Liver (tissue), 9 donors: ENCODE results near the gene ATXN1. TPM values are rescaled to one million over a fixed set of nuclear protein-coding genes. Genes with fewer than 3 reads are reported as not detected.

Experiments
- DNase-seq: peaks from one replicate; pipeline ENCODE4 v3.0.0-alpha.2; 2017; ENCODE audit warnings: low spot score
- H3K27ac ChIP-seq, 2 donors: one replicate each; pipeline ENCODE4 v1.7.0; 2013; ENCODE audit warnings: inconsistent platforms in 2 of 2, low read length in 2 of 2, control low read depth in 1 of 2, low read depth in 1 of 2, mild to moderate bottlenecking in 1 of 2
- H3K27me3 ChIP-seq, 4 donors: one replicate each; pipeline versions ENCODE4 v1.6.1 to v1.7.0; 2013; ENCODE audit warnings: low read length in 3 of 4, inconsistent platforms in 1 of 4, mild to moderate bottlenecking in 1 of 4, moderate library complexity in 1 of 4; ENCODE audit not compliant: control insufficient read depth in 4 of 4, insufficient read depth in 4 of 4
- H3K36me3 ChIP-seq, 4 donors: one replicate each; pipeline versions ENCODE4 v1.6.1 to v1.7.0; 2013; ENCODE audit warnings: low read length in 3 of 4, mild to moderate bottlenecking in 3 of 4, low read depth in 1 of 4, moderate library complexity in 1 of 4; ENCODE audit not compliant: control insufficient read depth in 4 of 4, insufficient read depth in 3 of 4
- H3K4me1 ChIP-seq, 4 donors: one replicate each; pipeline versions ENCODE4 v1.6.1 to v1.7.0; 2013; ENCODE audit warnings: low read length in 3 of 4, mild to moderate bottlenecking in 3 of 4, moderate library complexity in 1 of 4; ENCODE audit not compliant: control insufficient read depth in 4 of 4, insufficient read depth in 4 of 4
- H3K4me3 ChIP-seq, 3 donors: one replicate each; pipeline versions ENCODE4 v1.6.1 to v1.7.0; 2013; ENCODE audit warnings: low read length in 3 of 3, control low read depth in 1 of 3, low read depth in 1 of 3, mild to moderate bottlenecking in 1 of 3
- H3K9ac ChIP-seq, 2 donors: one replicate each; pipeline ENCODE4 v1.7.0; 2013; ENCODE audit warnings: low read length in 2 of 2, mild to moderate bottlenecking in 2 of 2, moderate library complexity in 2 of 2, control low read depth in 1 of 2, low read depth in 1 of 2
- H3K9me3 ChIP-seq, 4 donors: one replicate each; pipeline versions ENCODE4 v1.6.1 to v1.7.0; 2013; ENCODE audit warnings: low read length in 3 of 4; ENCODE audit not compliant: control insufficient read depth in 4 of 4
- FOXA1 ChIP-seq: IDR thresholded peaks from 2 replicates; pipeline ENCODE4 v1.6.1; 2016; ENCODE audit warnings: antibody characterized with exemption
- GABPA ChIP-seq, 2 donors: IDR thresholded peaks in 1 of 2; conservative IDR thresholded peaks in 1 of 2; 2 replicates each; pipeline ENCODE4 v1.6.1; 2016; ENCODE audit warnings: antibody characterized with exemption in 2 of 2, mild to moderate bottlenecking in 1 of 2, moderate library complexity in 1 of 2
- HNF4A ChIP-seq, 2 donors: conservative IDR thresholded peaks; 2 replicates each; pipeline ENCODE4 v1.6.1; 2016; ENCODE audit warnings: antibody characterized with exemption in 2 of 2, mild to moderate bottlenecking in 2 of 2
- HNF4G ChIP-seq: IDR thresholded peaks from 2 replicates; pipeline ENCODE4 v1.6.1; 2016; ENCODE audit warnings: antibody characterized with exemption
- JUND ChIP-seq, 2 donors: IDR thresholded peaks; 2 replicates each; pipeline ENCODE4 v1.6.1; 2016; ENCODE audit warnings: antibody characterized with exemption in 2 of 2
- NR2F2 ChIP-seq: IDR thresholded peaks from 2 replicates; pipeline ENCODE4 v1.6.1; 2016; ENCODE audit warnings: antibody characterized with exemption
- RAD21 ChIP-seq, 2 donors: IDR thresholded peaks; 2 replicates each; pipeline ENCODE4 v1.6.1; 2016; ENCODE audit warnings: antibody characterized with exemption in 2 of 2, mild to moderate bottlenecking in 2 of 2
- RXRA ChIP-seq, 2 donors: IDR thresholded peaks; 2 replicates each; pipeline ENCODE4 v1.6.1; 2017 to 2018; ENCODE audit warnings: antibody characterized with exemption in 2 of 2, mild to moderate bottlenecking in 1 of 2
- TAF1 ChIP-seq: conservative IDR thresholded peaks from 2 replicates; pipeline ENCODE4 v1.6.1; 2016; ENCODE audit warnings: antibody characterized with exemption, mild to moderate bottlenecking
- YY1 ChIP-seq: IDR thresholded peaks from 2 replicates; pipeline ENCODE4 v1.6.1; 2016; ENCODE audit warnings: antibody characterized with exemption, mild to moderate bottlenecking
- WGBS: extraction: QIAGEN DNeasy Blood & Tissue Kit; methylation state at CpG from one replicate; pipeline ENCODE4 v1.1.7; 2013; 5-methylcytosine and 5-hydroxymethylcytosine counted together
- polyA plus RNA-seq, 2 donors: library from polyadenylated mRNA; stranded (reverse) in 1 of 2; unstranded in 1 of 2; fragments of 200-250 nt in 1 of 2; fragments of >200 nt in 1 of 2; fragmentation: Nextera tagmentation in 1 of 2; extraction: Ambion mirVana in 1 of 2; gene quantifications; one replicate each; pipeline versions ENCODE4 v1.2.1 to v1.2.3, GENCODE V29; 2013 to 2015
- total RNA-seq, 2 donors: library from RNA; depleted of rRNA; stranded (reverse); fragments of >200 nt; gene quantifications; one replicate each; pipeline ENCODE4 v1.2.3, GENCODE V29; 2014
- TF ChIP-seq, protein P1 (sequence below): IDR thresholded peaks from 2 replicates; pipeline ENCODE4 v1.6.1; 2016; ENCODE audit warnings: antibody characterized with exemption, mild to moderate bottlenecking
- TF ChIP-seq, protein P2 (sequence below): IDR thresholded peaks from 2 replicates; pipeline ENCODE4 v1.6.1; 2016; ENCODE audit warnings: antibody characterized with exemption
- TF ChIP-seq, protein P3 (sequence below): fragments of 150-350 bp; IDR thresholded peaks from 2 replicates; pipeline ENCODE4 v1.5.1; 2017; ENCODE audit warnings: improper control_type of control experiment, low read depth, low read length; ENCODE audit not compliant: missing input control
- TF ChIP-seq, protein P4 (sequence below): IDR thresholded peaks from 2 replicates; pipeline ENCODE4 v1.6.1; 2016; ENCODE audit warnings: antibody characterized with exemption
- TF ChIP-seq, protein P5 (sequence below): IDR thresholded peaks from 2 replicates; pipeline ENCODE4 v1.6.1; 2016; ENCODE audit warnings: antibody characterized with exemption
- donor health status: healthy.
- donor health status: healthy.
- donor health status: healthy.
- donor health status: healthy.
- donor health status: healthy.

The ATXN1 gene
- total and polyA plus RNA-seq, 4 donors, result 4.3 to 29.7 (median 8.2) TPM

GRCh38 chr6:16420337-16420714, 340.9 kb downstream of the ATXN1 start:
- Histone ChIP-seq H3K9ac (no peak overlapping the region), H3K27me3 (no peaks in the 10 kb centered on the region), H3K36me3 (no peaks in the 10 kb centered on the region), H3K27ac (peak overlapping the region in 1 of 2 donors; percentile 42), H3K9me3 (no peaks in the 10 kb centered on the region), H3K4me1 (peaks cover 0 to 3% (median 1%) of the 10 kb centered on the region in 4 donors), H3K4me3 (no peak overlapping the region)
- TF ChIP-seq, protein P1, sequence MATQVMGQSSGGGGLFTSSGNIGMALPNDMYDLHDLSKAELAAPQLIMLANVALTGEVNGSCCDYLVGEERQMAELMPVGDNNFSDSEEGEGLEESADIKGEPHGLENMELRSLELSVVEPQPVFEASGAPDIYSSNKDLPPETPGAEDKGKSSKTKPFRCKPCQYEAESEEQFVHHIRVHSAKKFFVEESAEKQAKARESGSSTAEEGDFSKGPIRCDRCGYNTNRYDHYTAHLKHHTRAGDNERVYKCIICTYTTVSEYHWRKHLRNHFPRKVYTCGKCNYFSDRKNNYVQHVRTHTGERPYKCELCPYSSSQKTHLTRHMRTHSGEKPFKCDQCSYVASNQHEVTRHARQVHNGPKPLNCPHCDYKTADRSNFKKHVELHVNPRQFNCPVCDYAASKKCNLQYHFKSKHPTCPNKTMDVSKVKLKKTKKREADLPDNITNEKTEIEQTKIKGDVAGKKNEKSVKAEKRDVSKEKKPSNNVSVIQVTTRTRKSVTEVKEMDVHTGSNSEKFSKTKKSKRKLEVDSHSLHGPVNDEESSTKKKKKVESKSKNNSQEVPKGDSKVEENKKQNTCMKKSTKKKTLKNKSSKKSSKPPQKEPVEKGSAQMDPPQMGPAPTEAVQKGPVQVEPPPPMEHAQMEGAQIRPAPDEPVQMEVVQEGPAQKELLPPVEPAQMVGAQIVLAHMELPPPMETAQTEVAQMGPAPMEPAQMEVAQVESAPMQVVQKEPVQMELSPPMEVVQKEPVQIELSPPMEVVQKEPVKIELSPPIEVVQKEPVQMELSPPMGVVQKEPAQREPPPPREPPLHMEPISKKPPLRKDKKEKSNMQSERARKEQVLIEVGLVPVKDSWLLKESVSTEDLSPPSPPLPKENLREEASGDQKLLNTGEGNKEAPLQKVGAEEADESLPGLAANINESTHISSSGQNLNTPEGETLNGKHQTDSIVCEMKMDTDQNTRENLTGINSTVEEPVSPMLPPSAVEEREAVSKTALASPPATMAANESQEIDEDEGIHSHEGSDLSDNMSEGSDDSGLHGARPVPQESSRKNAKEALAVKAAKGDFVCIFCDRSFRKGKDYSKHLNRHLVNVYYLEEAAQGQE, result no peak
- TF ChIP-seq HNF4G (no peak), HNF4A (conservative IDR thresholded peaks at IDR 0.05) (no peak)
- TF ChIP-seq, protein P2, sequence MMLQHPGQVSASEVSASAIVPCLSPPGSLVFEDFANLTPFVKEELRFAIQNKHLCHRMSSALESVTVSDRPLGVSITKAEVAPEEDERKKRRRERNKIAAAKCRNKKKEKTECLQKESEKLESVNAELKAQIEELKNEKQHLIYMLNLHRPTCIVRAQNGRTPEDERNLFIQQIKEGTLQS, result no peak
- no peak for DNase-seq
- WGBS, result 77% methylated on average over 2 of the region's 2 CpGs

DNA sequence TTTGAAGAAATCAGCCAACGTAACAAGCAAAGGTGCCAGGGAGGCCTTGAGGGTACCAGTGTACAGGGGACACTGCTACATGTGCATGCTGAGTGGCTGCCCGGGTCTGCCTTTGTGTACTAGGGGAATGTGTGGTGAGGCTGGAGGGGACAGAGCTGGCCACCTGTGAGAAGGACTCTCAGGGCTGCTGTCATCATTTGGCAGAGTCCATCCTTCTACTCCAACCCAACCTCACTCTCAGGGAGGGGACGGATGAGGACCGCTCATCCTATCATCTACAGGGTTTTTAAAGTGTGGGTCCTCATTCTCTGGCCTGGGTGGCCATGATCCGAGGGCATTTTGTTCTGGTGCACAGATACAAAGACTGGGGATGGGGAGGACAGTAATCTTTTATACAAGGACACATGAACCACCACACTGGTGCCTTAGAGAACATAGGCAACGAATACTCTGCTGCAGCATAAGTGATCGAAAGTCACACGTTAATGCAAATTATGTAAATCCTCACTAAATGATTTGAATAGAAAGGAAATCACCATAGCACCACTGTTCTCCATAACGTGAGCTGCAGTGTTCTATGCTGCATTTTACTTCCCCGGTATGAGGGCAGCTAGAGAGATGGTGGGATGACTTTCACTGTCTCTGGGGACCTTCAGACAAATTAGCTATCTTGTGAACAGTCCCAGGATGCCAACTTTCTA, 341.5 kb downstream of the ATXN1 start:
- 95% methylated on average over 10 of the region's 10 CpGs for WGBS
- no peaks in the 10 kb centered on the region for H3K36me3 ChIP-seq
- H3K4me1 ChIP-seq, result peaks cover 0 to 3% (median 1%) of the 10 kb centered on the region in 4 donors
- TF ChIP-seq FOXA1 (no peak), JUND (IDR thresholded peaks at IDR 0.05) (no peak), HNF4A (conservative IDR thresholded peaks at IDR 0.05) (no peak), NR2F2 (no peak), GABPA (IDR thresholded peaks at IDR 0.05 in 1 of 2, conservative IDR thresholded peaks at IDR 0.05 in 1 of 2) (no peak), RAD21 (IDR thresholded peaks at IDR 0.05) (no peak), YY1 (no peak), RXRA (IDR thresholded peaks at IDR 0.05) (no peak), TAF1 (no peak)
- TF ChIP-seq, protein P3, sequence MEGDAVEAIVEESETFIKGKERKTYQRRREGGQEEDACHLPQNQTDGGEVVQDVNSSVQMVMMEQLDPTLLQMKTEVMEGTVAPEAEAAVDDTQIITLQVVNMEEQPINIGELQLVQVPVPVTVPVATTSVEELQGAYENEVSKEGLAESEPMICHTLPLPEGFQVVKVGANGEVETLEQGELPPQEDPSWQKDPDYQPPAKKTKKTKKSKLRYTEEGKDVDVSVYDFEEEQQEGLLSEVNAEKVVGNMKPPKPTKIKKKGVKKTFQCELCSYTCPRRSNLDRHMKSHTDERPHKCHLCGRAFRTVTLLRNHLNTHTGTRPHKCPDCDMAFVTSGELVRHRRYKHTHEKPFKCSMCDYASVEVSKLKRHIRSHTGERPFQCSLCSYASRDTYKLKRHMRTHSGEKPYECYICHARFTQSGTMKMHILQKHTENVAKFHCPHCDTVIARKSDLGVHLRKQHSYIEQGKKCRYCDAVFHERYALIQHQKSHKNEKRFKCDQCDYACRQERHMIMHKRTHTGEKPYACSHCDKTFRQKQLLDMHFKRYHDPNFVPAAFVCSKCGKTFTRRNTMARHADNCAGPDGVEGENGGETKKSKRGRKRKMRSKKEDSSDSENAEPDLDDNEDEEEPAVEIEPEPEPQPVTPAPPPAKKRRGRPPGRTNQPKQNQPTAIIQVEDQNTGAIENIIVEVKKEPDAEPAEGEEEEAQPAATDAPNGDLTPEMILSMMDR, result no peak
- TF ChIP-seq, protein P4, sequence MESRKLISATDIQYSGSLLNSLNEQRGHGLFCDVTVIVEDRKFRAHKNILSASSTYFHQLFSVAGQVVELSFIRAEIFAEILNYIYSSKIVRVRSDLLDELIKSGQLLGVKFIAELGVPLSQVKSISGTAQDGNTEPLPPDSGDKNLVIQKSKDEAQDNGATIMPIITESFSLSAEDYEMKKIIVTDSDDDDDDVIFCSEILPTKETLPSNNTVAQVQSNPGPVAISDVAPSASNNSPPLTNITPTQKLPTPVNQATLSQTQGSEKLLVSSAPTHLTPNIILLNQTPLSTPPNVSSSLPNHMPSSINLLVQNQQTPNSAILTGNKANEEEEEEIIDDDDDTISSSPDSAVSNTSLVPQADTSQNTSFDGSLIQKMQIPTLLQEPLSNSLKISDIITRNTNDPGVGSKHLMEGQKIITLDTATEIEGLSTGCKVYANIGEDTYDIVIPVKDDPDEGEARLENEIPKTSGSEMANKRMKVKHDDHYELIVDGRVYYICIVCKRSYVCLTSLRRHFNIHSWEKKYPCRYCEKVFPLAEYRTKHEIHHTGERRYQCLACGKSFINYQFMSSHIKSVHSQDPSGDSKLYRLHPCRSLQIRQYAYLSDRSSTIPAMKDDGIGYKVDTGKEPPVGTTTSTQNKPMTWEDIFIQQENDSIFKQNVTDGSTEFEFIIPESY, result no peak
- TF ChIP-seq, protein P5, sequence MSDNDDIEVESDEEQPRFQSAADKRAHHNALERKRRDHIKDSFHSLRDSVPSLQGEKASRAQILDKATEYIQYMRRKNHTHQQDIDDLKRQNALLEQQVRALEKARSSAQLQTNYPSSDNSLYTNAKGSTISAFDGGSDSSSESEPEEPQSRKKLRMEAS, result no peak
- no peak overlapping the region for H3K9ac ChIP-seq
- H3K4me3 ChIP-seq, result no peak overlapping the region
- no peaks in the 10 kb centered on the region for H3K27me3 ChIP-seq
- no peak for DNase-seq
- H3K9me3 ChIP-seq, result no peaks in the 10 kb centered on the region
- H3K27ac ChIP-seq, result no peak overlapping the region
